ENCODE data around the gene SLC44A3. TPM values are rescaled to one million over a fixed set of nuclear protein-coding genes. Genes with fewer than 3 reads are reported as not detected.

Gene SLC44A3
- total and polyA plus RNA-seq, 2 of the 4 experiments (the other 2 are of a cell fraction): 0.31 to 0.54 TPM

GRCh38 chr1:94773296-94773809 is 46.8 kb upstream of the SLC44A3 start:
- Histone ChIP-seq H3K79me1 (ENCODE audit: low read depth in 1 of 2, low read length in 2 of 2) (no peaks in the 10 kb centered on the region), H3K27me3 (ENCODE audit: control insufficient read depth, insufficient read depth, low read length) (no peaks in the 10 kb centered on the region), H2AK9ac (replicated peaks; ENCODE audit: low read depth, low read length, poor library complexity) (no peak overlapping the region), H2BK20ac (ENCODE audit: low read depth, low read length) (peak overlapping the region; percentile 29; the same call in 1 of the 2 replicates), H3K18ac (ENCODE audit: low read depth, low read length) (peak overlapping the region; percentile 22; the same call in 1 of the 2 replicates), H2BK15ac (ENCODE audit: low read depth, low read length) (peak overlapping the region; percentile 58; the same call in 2 of the 3 replicates), H3K4me3 (ENCODE audit: insufficient read depth, low read depth, low read length) (no peak overlapping the region), H4K20me1 (ENCODE audit: insufficient read depth, low read length) (no peaks in the 10 kb centered on the region), H3K4me2 (ENCODE audit: low read depth, low read length) (no peak overlapping the region), H2AFZ (replicated peaks; ENCODE audit: low read length, poor library complexity) (no peak overlapping the region), H3K9me1 (ENCODE audit: insufficient read depth, low read length) (0 out of 2 replicates have a peak, but pooled peaks cover 4% of the 10 kb centered on the region), H4K91ac (ENCODE audit: insufficient read depth, low read depth, low read length) (peak overlapping the region; percentile 16; the same call in 1 of the 2 replicates), H3K27ac (ENCODE audit: insufficient read depth, low read length) (no peak overlapping the region), H3K9ac (ENCODE audit: low read depth, low read length) (no peak overlapping the region), H3K4ac (ENCODE audit: low read depth, low read length) (peak overlapping the region; percentile 47), H4K8ac (ENCODE audit: low read depth in 2 of 2, low read length in 2 of 2) (peak overlapping the region; percentile 14 to 46; a peak in 1 of 4 replicates), H3K56ac (ENCODE audit: extremely low read depth, insufficient read depth, low read length) (no peak overlapping the region), H3K14ac (replicated peaks; ENCODE audit: low read depth, low read length) (peak overlapping the region; percentile 5), H3K23ac (ENCODE audit: low read depth, low read length) (no peak overlapping the region; the same call in 1 of the 2 replicates), H2AK5ac (ENCODE audit: low read depth, low read length) (peak overlapping the region; percentile 71; the same call in 1 of the 2 replicates), H4K5ac (ENCODE audit: low read depth, low read length) (no peak overlapping the region; the same call in 1 of the 2 replicates), H2BK5ac (ENCODE audit: low read depth, low read length, poor library complexity, severe bottlenecking) (no peak overlapping the region), H3K9me3 (ENCODE audit: control insufficient read depth, insufficient read depth, low read length) (peaks cover 8% of the 10 kb centered on the region), H2BK120ac (ENCODE audit: low read depth, low read length) (no peak overlapping the region; the same call in none of the 2 replicates), H3K36me3 (ENCODE audit: control insufficient read depth, insufficient read depth, low read length) (no peaks in the 10 kb centered on the region), H3K4me1 (ENCODE audit: control insufficient read depth, insufficient read depth, low read length) (peaks cover 7% of the 10 kb centered on the region; the same call in 1 of the 2 replicates)
- ChIA-PET CTCF (interaction anchor here (0.8 kb wide), 1 partner anchor 16 kb away, joined by 3 read pairs; no protein-coding TSS in a partner anchor), POLR2A (ENCODE audit: unreplicated experiment) (interaction anchor here (1.4 kb wide), 1 partner anchor 231 kb away, joined by 4 read pairs; the partner anchor contains the start of gene F3)
- in situ Hi-C loops (cut with MboI; ENCODE audit: low sequenced_read_pairs) (no loop called here), dilution Hi-C loops (cut with HindIII; ENCODE audit: low sequenced_read_pairs, unreplicated experiment) (no loop called here), intact Hi-C loops (cut with micrococcal nuclease) (no loop called here)
- 80% methylated on average over 1 of the region's 6 CpGs; no CpG with 5 or more reads in 1 of the 2 experiments for WGBS, 2 experiments (ENCODE audit: extremely low coverage in 2 of 2, insufficient read length in 1 of 2)
- no TSS peak for BruUV-seq (replicated peaks)
- DNase-seq: no peak
- no peak for ATAC-seq (ENCODE audit: low read depth)
- no peak for TF ChIP-seq USF2 (IDR thresholded peaks at IDR 0.05; ENCODE audit: low read depth, low read length)
- no peak for TF ChIP-seq RFX5 (IDR thresholded peaks at IDR 0.05; ENCODE audit: low read depth, low read length)
- no peak for TF ChIP-seq ELK1 (IDR thresholded peaks at IDR 0.05; ENCODE audit: borderline replicate concordance, low read depth, low read length)
- TF ChIP-seq FOS (IDR thresholded peaks at IDR 0.05; ENCODE audit: low read depth, low read length): no peak
- TF ChIP-seq SMC3 (IDR thresholded peaks at IDR 0.05; ENCODE audit: low read depth, low read length): no peak
- TF ChIP-seq RCOR1 (IDR thresholded peaks at IDR 0.05; ENCODE audit: insufficient replicate concordance, low read length): no peak
- TF ChIP-seq CEBPB (IDR thresholded peaks at IDR 0.05; ENCODE audit: low read depth, low read length): no peak
- TF ChIP-seq POLR2A (IDR thresholded peaks at IDR 0.05; ENCODE audit: low read depth, low read length): no peak
- TF ChIP-seq MAZ (IDR thresholded peaks at IDR 0.05; ENCODE audit: borderline replicate concordance, low read depth, low read length): no peak
- no peak for TF ChIP-seq MXI1 (IDR thresholded peaks at IDR 0.05; ENCODE audit: borderline replicate concordance, low read depth, low read length)
- no peak for TF ChIP-seq NFE2L2 (IDR thresholded peaks at IDR 0.05; ENCODE audit: low read depth, low read length)
- no peak for TF ChIP-seq CHD1 (IDR thresholded peaks at IDR 0.05; ENCODE audit: low read depth, low read length)
- no peak for TF ChIP-seq BHLHE40 (IDR thresholded peaks at IDR 0.05; ENCODE audit: low read depth, low read length)
- TF ChIP-seq, protein P1, sequence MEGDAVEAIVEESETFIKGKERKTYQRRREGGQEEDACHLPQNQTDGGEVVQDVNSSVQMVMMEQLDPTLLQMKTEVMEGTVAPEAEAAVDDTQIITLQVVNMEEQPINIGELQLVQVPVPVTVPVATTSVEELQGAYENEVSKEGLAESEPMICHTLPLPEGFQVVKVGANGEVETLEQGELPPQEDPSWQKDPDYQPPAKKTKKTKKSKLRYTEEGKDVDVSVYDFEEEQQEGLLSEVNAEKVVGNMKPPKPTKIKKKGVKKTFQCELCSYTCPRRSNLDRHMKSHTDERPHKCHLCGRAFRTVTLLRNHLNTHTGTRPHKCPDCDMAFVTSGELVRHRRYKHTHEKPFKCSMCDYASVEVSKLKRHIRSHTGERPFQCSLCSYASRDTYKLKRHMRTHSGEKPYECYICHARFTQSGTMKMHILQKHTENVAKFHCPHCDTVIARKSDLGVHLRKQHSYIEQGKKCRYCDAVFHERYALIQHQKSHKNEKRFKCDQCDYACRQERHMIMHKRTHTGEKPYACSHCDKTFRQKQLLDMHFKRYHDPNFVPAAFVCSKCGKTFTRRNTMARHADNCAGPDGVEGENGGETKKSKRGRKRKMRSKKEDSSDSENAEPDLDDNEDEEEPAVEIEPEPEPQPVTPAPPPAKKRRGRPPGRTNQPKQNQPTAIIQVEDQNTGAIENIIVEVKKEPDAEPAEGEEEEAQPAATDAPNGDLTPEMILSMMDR (conservative IDR thresholded peaks at IDR 0.05; ENCODE audit: low read depth, low read length): no peak
- TF ChIP-seq MAFK (IDR thresholded peaks at IDR 0.05; ENCODE audit: low read depth, low read length): no peak

Measured in IMR-90 (cell line).